NCI-H187 (cell line): Measurements from ENCODE around the gene CTRB1.
A peak's percentile ranks its signal among the peaks of the same experiment; 100 is the strongest.
"Not testable (repeated sequence)": the region's sequence is repeated elsewhere in the genome, so short reads cannot be mapped to it uniquely, and the experiment has no call there.

Experiments used
- DNase-seq, 2 experiments: peaks; one replicate each; lab custom pipeline; 2025; lab: John Stamatoyannopoulos, UW

The CTRB1 gene

GRCh38 chr16:75240633-75241032, 21.8 kb downstream of the CTRB1 start:
- not testable (repeated sequence) for DNase-seq

- no peak for DNase-seq
Measured at GRCh38 chr16:75241412-75241811, 22.6 kb downstream of the CTRB1 start.

GRCh38 chr16:75241955-75242354, 23.2 kb downstream of the CTRB1 start:
- no peak for DNase-seq

GRCh38 chr16:75242436-75243078, 23.8 kb downstream of the CTRB1 start:
- DNase-seq = not testable (repeated sequence)

- no peak for DNase-seq
Measured at GRCh38 chr16:75243667-75244224, 25.0 kb downstream of the CTRB1 start.

GRCh38 chr16:75244225-75244809, 25.5 kb downstream of the CTRB1 start:
- no peak for DNase-seq

- no peak for DNase-seq
Measured at GRCh38 chr16:75244844-75245758, 26.3 kb downstream of the CTRB1 start.

- no peak for DNase-seq
Measured at GRCh38 chr16:75246504-75247205, 27.9 kb downstream of the CTRB1 start.

GRCh38 chr16:75247249-75247648, 28.5 kb downstream of the CTRB1 start:
- DNase-seq = no peak

GRCh38 chr16:75248142-75248535, 29.4 kb downstream of the CTRB1 start:
- no peak for DNase-seq

- DNase-seq = no peak
Measured at GRCh38 chr16:75248536-75249380, 30.0 kb downstream of the CTRB1 start.

GRCh38 chr16:75249441-75249840, 30.7 kb downstream of the CTRB1 start:
- no peak for DNase-seq

GRCh38 chr16:75250089-75250808, 31.5 kb downstream of the CTRB1 start:
- DNase-seq = no peak

GRCh38 chr16:75250809-75251279, 32.1 kb downstream of the CTRB1 start:
- DNase-seq = no peak

- peak in 1 of 2 experiments; percentile 30 for DNase-seq
Measured at GRCh38 chr16:75251280-75252048, 32.7 kb downstream of the CTRB1 start, which contains the start of gene BCAR1. BCAR1 (minus strand) TSS chr16:75251624; CDS start chr16:75251482, 142 bp downstream.

- no peak for DNase-seq
Measured at GRCh38 chr16:75252049-75252864, 33.5 kb downstream of the CTRB1 start.

GRCh38 chr16:75252946-75253911, 34.4 kb downstream of the CTRB1 start:
- DNase-seq = no peak
